GM10266 (cell line): ENCODE results near the gene EMILIN3.

ENCODE experiments used
- DNase-seq: peaks from one replicate; pipeline ENCODE4 v3.0.0; 2012; ENCODE audit errors: extremely low spot score
- CTCF ChIP-seq: IDR thresholded peaks from 2 replicates; pipeline ENCODE4 v1.5.1; 2012; ENCODE audit warnings: mild to moderate bottlenecking, low read depth; ENCODE audit not compliant: control insufficient read depth, insufficient read depth; ENCODE audit errors: missing control alignments

EMILIN3 gene

GRCh38 chr20:41375846-41376245, 9.2 kb upstream of the EMILIN3 start:
- no peak for TF ChIP-seq CTCF
- no peak for DNase-seq

DNA sequence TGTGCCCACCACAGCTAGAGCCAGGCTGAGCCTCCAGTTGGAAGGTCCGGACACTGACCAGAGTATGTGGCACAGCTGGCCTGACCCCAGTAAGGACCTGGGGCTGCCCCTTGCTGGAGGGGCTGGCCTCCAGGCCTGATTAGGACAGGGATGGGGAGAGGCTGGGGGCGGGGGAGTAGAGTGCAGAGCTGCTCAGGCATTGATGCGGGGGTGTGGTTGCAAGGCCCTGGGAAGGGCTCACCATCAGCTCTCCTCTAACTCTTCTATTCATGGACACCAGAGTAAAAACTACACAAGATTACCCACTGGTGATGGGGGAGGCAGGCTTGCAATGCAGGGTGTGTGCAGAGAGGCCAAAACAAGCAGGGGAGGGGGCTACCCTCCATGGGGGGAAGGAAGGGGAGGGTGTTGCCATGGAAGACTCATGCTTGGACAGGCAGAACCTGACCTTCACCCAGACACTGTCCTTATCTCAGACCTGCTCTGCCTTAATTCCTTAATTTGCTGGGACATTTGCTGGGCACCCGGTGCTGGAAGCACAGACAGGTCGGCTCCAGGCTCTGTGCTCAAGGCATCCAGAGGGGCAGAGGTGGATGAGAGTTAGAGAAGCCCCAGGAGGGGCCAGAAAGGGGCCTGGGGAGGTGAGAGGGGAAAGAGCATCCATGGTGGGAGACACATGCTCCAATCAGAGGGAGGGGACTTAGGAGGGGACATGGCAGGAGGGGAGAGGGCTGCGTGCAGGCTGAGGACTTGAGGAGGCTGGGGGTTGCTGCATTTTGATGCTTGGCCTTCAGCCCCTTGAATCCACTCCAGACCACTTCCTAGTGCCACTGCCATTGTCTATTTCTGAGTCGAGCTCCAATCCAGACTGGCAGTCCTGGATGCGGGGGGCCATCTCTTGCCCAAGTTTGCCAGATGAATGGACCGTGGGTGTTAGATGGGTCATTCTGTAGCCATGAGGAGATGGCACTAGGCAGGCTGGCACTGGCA, 7.6 kb upstream of the EMILIN3 start:
- no peak for DNase-seq
- no peak for TF ChIP-seq CTCF

- DNase-seq, result no peak
- no peak for TF ChIP-seq CTCF
Observed at GRCh38 chr20:41373251-41373783, 6.7 kb upstream of the EMILIN3 start.

- DNase-seq, result no peak
- no peak for TF ChIP-seq CTCF
Observed at GRCh38 chr20:41371371-41371770, 4.8 kb upstream of the EMILIN3 start.

DNA sequence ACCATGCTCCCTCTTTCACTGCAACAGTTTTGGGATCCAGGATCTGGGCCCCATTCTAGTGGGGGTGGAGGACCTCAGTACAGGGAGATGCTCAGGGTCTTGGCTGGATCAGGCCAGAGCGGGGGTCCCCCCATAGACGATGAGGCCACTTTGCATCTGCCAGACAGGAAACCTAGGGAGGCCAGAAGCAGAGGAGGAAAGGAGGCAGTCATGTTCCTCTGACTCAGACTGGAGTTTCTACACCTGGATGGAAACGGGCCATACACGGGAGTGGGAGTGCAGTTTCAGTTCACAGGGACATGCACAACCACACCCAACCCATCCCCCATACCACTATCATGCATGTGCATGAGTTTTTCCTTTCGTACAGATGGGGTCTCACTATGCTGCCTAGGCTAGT, 3.6 kb upstream of the EMILIN3 start:
- DNase-seq, result peak; percentile 57

GRCh38 chr20:41369673-41370072, 3.1 kb upstream of the EMILIN3 start:
- TF ChIP-seq CTCF, result no peak

More for the DNA sequence above, 3.6 kb upstream of the EMILIN3 start:
- TF ChIP-seq CTCF, result no peak

GRCh38 chr20:41367956-41368355, 1.3 kb upstream of the EMILIN3 start:
- DNase-seq, result no peak
- TF ChIP-seq CTCF, result no peak

More at GRCh38 chr20:41369673-41370072, 3.1 kb upstream of the EMILIN3 start:
- no peak for DNase-seq
